Left ventricle myocardium inferior (tissue), 1 donor: Measurements from ENCODE around the gene SETBP1. TPM values are rescaled to one million over a fixed set of nuclear protein-coding genes. Genes with fewer than 3 reads are reported as not detected.

Source experiments
- DNase-seq: peaks from one replicate; pipeline ENCODE4 v3.0.0-alpha.2; 2020
- H3K27ac ChIP-seq: fragments of 200-600 bp; replicated peaks from 2 replicates; pipeline ENCODE4 v1.8.0; 2021
- H3K27me3 ChIP-seq: fragments of 200-600 bp; 2 replicates; pipeline ENCODE4 v1.8.0; 2021; ENCODE audit warnings: low read depth
- H3K36me3 ChIP-seq: fragments of 200-600 bp; 2 replicates; pipeline ENCODE4 v1.8.0; 2021
- H3K4me1 ChIP-seq: fragments of 200-600 bp; 2 replicates; pipeline ENCODE4 v1.8.0; 2021
- H3K4me3 ChIP-seq: fragments of 200-600 bp; 2 replicates; pipeline ENCODE4 v1.8.0; 2021; ENCODE audit warnings: mild to moderate bottlenecking, moderate library complexity
- H3K9me3 ChIP-seq: fragments of 200-600 bp; replicated peaks from 2 replicates; pipeline ENCODE4 v1.8.0; 2021
- CTCF ChIP-seq: fragments of 200-600 bp; IDR thresholded peaks from 2 replicates; pipeline ENCODE4 v1.8.0; 2021; ENCODE audit warnings: antibody characterized with exemption, mild to moderate bottlenecking, borderline replicate concordance
- intact Hi-C: fragments of 100-400 bp; cut with micrococcal nuclease; formaldehyde crosslinking; loops from one replicate; pipeline ENCODE4 v1.11.0; 2022
- total RNA-seq: library from RNA; stranded (reverse); fragmentation: NEBNext Ultra II Directional; extraction: Animal tissue kit (Norgen Biotek cat#: 25700); gene quantifications from one replicate; pipeline ENCODE4 v1.2.1, GENCODE V29; 2021
- donor health status: DM: no; HTN: yes; CAD: no; lungs with severe emphysema.

Gene SETBP1
- total RNA-seq, 1 donor from 2014 or later: 10.3 TPM

DNA sequence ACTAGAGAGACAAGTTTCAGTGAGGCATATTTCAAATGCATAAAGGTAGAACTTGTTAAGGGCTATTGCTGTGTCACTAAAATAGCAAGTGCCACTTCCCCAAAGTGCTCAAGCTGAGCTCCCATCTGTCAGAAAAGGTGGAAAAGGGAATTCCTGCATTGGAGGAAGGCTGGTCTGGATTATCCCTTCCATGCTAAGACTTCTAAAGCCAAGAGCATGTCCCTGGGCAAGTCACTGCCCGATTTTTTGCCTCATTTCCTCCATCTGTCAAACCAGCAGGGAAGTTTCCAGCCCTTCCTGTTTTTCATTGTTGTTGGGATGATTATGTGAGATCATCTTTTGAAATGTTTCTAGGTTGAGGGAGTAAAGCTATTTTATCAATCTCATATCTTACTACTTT, 175.5 kb downstream of the SETBP1 start:
- H3K4me1 ChIP-seq: peaks cover 64% of the 10 kb centered on the region
- H3K27ac ChIP-seq: peak overlapping the region; percentile 42
- H3K4me3 ChIP-seq: no peak overlapping the region
- TF ChIP-seq CTCF: no peak
- DNase-seq: no peak
- H3K27me3 ChIP-seq: peaks cover 21% of the 10 kb centered on the region
- H3K36me3 ChIP-seq: no peaks in the 10 kb centered on the region
- peaks cover 7% of the 10 kb centered on the region for H3K9me3 ChIP-seq
- intact Hi-C loops: no loop called here

DNA sequence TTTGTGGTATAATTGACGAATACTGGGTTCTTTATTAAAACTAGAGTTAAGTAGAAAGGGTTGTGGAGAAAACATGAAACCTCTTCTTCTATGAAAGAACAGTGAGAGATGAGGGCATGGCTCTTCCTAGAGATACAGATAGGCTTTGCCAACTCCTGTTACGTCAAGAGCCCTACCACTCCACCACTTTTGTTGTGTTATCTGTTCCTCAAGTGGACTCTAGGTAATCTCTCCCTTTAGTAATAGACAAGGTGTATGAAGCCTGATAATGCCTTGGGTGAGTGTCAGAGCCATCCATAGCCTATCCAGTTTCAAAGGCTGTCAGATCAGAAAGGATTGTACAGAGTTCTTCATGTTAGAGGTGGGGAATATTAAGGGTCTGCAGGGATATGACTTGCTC, 176.4 kb downstream of the SETBP1 start:
- peaks cover 56% of the 10 kb centered on the region for H3K4me1 ChIP-seq
- no peak for DNase-seq
- H3K4me3 ChIP-seq: no peak overlapping the region
- H3K9me3 ChIP-seq: peaks cover 7% of the 10 kb centered on the region
- intact Hi-C loops: no loop called here
- H3K36me3 ChIP-seq: no peaks in the 10 kb centered on the region
- H3K27me3 ChIP-seq: peaks cover 21% of the 10 kb centered on the region
- H3K27ac ChIP-seq: peak overlapping the region; percentile 42
- TF ChIP-seq CTCF: no peak

DNA sequence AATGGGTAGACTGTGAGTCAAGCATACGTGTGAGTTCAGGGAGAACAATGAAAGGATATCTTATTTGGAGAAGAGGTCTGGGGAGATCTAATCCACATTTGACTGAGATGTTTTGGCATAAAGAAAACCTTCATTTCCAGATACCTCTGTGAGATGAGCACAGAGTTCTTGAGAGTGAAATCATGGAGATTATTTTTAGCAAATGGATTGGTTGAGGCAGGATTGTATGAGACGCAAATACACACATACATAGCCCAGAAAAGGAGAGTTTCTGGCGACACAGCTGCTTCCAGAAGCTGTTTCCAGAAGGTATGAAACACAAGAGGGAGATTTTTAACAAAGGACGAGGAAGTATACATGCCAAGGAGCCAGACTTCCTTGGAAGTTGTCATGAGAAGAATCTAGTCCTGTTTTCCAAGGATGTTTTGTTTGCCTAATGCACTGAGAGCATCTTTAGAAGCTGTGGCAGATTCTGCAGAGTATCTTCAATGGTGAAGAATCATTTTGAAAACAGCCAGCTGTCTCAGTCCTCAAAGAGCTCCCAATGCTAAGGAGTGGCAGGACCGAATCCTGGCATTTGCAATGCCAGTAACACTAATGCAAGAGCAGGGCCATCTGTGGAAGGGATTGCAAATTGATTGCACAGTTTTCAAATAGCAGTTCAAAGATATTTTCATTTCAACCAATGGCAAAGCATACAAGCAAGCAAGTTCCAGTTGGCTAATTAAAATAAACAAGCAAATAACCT, 177.2 kb downstream of the SETBP1 start:
- intact Hi-C loops: no loop called here
- no peak overlapping the region for H3K27ac ChIP-seq
- no peak for DNase-seq

DNA sequence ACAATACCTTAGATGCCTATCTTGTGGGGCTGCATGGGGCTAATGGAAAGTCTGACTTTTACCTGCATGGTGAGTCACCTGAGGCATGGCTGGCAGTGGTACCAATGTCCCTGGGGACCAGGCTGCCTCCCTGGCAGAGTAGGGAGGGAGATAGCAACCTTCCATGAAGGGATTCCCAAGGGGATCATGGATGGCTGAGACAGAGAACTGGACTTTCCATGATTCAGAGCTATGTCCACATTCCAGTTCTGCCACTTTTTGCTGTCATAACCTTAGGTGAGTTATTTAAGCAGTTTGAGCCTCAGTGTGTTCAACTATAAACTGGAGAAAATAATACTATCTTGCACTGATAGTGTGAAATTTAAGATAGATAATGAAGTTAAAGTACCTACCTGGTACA, 178.6 kb downstream of the SETBP1 start:
- intact Hi-C loops: no loop called here
- TF ChIP-seq CTCF: no peak
- no peaks in the 10 kb centered on the region for H3K36me3 ChIP-seq

More for the DNA sequence above, 177.2 kb downstream of the SETBP1 start:
- Histone ChIP-seq H3K4me3 (no peak overlapping the region), H3K36me3 (no peaks in the 10 kb centered on the region), H3K4me1 (peaks cover 48% of the 10 kb centered on the region), H3K9me3 (peaks cover 7% of the 10 kb centered on the region), H3K27me3 (peaks cover 21% of the 10 kb centered on the region)
- TF ChIP-seq CTCF: no peak

GRCh38 chr18:44859751-44860439, 179.2 kb downstream of the SETBP1 start:
- Histone ChIP-seq H3K4me1 (peaks cover 44% of the 10 kb centered on the region), H3K27me3 (peaks cover 38% of the 10 kb centered on the region), H3K27ac (no peak overlapping the region), H3K9me3 (peaks cover 7% of the 10 kb centered on the region), H3K36me3 (no peaks in the 10 kb centered on the region), H3K4me3 (no peak overlapping the region)
- no peak for TF ChIP-seq CTCF
- intact Hi-C loops: no loop called here
- DNase-seq: no peak

More for the DNA sequence above, 178.6 kb downstream of the SETBP1 start:
- H3K4me3 ChIP-seq: no peak overlapping the region
- no peak overlapping the region for H3K27ac ChIP-seq
- H3K27me3 ChIP-seq: peaks cover 34% of the 10 kb centered on the region
- no peak for DNase-seq
- H3K9me3 ChIP-seq: peaks cover 7% of the 10 kb centered on the region
- H3K4me1 ChIP-seq: peaks cover 44% of the 10 kb centered on the region
